Epidermal melanocyte (primary cell): ENCODE results near the gene ICE1.
"Not testable (repeated sequence)": the region's sequence is repeated elsewhere in the genome, so short reads cannot be mapped to it uniquely, and the experiment has no call there.

Experiments
- DNase-seq: peaks from one replicate; pipeline ENCODE4 v3.0.0; 2011; ENCODE audit warnings: low spot score; ENCODE audit not compliant: insufficient read length

ICE1 gene

DNA sequence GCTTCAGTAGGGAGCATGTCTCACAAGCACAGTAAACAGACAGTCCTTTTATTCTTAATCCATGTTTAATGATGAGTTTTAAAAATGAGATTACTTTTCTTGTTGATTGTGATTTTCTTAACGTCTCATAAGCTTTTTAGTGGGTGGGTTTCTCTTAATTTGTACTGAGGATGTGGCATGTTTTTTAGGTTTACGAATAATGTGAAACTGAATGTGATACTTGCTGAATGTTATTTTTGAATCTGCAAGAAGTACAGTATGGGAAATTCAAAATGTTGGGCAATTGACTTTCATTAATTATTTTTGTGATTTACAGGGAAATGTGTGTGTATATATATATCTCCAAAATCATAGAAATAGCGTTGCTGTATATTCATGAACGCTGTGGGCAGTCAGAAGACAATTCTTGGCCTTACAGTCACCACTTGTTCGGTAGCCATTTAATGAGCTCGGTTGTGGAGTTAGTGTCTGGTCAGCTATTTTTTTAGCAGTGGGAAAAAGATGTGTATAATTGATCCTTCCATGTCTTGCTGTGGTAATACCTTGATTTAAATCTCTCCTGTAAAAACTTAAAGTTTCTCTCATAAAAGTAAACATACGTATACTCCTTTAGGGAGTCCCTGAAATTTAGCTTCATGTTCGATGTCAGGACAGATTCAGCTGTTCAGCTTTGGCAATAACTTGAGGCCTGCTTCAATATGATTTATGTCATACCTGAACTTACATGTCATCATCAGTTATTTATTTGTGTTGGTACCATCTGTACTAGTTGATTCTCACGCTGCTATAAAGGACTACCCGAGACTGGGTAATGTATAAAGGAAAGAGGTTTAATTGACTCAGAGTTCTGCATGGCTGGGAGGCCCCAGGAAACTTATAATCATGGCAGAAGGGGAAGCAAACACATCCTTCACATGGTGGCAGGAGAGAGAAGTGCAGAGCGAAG, 15.0 kb downstream of the ICE1 start:
- DNase-seq, result no peak

DNA sequence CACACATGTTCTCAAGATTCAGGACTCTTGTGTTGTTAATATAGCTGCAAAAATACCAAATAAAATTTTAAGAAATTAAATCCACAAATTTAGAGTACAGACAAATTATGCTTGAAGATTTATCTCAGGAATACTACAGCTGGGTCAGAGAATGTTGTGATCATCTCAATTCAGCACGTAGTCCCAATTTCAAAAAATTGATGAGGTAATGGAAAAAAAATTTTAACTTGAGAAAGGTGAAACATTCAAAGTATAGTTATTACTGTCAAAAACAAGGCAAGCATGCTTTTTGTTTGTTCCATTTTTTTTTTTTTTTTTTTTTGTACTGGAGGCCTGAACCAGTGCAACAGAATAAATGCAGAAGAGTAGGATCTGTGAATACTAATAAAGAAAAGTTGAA, 29.4 kb downstream of the ICE1 start:
- no peak for DNase-seq

DNA sequence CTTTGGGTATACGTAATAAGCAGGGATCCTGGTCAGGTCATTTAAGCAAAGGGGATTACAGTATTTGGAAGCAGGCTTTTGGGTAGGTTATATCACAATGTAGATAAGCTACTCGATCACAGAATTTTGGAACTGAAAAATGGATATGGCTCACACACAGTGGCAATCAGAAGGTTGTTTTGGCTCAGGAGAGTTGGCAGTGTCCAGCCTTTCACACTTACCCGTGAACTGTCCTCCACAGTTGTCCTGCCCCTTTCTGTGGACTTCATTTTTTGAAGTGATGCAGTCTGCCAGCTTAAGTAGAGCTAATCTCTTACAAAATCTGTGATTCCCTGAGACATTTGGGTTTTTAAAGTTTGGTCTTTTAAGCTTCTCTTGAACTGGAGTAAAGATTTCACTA, 30.7 kb downstream of the ICE1 start:
- DNase-seq, result no peak

DNA sequence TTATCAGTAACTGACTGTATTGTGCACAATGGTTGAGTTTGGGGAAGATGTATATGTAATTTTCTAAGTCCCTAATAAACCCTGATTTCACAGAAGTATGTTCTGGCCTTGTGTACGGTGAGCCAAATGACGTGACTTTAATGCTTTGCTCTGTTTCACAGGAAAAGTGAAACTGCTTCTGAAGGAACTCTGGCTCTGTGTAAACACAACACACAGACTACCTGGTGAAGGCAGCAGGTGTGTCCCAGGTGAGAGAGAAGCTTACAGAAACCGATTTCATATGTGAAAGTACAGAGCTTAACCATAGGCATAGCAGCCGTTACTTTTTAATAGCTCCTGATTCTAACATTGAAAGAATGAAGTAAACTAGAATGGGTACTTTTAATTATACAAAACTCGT, 31.9 kb downstream of the ICE1 start:
- no peak for DNase-seq

DNA sequence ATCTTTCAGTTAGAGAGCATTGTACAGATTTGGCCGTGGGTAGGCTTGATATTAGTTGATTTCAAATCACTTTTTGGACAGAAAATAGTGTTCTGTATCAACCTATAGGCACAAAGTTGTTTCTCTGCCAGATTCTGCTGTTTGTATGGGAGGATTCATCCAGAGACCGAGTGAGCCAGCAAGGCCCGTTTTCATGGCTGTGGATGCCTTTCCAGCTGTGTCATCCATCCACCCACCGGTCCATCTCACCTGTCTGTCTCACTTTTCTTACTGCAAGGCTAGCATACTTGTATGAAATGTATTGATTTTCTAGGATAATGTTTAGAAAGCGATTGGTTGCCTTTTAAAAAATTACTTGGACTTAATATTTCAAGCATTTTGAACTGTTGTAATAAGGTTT, 34.4 kb downstream of the ICE1 start:
- no peak for DNase-seq

DNA sequence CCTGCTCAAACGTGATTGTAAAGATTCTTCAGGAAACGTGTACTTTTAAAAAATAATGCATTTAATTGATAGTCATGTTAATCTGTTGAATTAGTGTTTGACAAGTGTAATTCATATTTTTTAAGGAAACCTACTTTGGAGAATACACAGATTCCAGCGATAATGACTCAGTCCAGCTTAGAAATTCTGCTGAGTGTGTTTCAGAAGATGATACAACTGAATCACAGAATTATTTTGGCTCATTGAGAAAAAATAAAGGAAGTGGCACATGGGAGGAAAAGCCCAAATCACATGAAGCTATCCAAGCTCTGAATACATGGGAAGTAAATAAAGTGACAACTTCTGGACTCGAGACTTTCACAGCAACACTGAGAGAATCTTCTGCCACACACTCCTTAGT, 37.8 kb downstream of the ICE1 start:
- DNase-seq, result no peak

DNA sequence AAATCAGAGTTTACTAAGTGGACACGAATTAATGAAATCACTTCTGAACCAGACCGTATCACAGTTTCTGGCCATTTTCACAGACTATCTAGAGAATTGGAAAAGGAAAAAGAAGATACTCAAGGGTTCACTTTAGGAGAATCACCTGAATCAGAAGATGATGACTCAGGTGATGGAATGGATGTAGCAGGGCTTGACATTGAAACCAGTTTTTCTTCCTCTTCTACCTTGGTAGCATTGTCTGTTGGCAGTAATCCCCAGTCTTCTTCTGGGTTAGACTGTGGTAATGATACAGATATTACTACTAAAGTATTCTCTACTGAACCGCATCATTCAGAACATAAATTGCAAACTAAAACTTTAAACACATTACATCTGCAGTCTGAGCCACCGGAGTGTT, 38.5 kb downstream of the ICE1 start:
- no peak for DNase-seq

DNA sequence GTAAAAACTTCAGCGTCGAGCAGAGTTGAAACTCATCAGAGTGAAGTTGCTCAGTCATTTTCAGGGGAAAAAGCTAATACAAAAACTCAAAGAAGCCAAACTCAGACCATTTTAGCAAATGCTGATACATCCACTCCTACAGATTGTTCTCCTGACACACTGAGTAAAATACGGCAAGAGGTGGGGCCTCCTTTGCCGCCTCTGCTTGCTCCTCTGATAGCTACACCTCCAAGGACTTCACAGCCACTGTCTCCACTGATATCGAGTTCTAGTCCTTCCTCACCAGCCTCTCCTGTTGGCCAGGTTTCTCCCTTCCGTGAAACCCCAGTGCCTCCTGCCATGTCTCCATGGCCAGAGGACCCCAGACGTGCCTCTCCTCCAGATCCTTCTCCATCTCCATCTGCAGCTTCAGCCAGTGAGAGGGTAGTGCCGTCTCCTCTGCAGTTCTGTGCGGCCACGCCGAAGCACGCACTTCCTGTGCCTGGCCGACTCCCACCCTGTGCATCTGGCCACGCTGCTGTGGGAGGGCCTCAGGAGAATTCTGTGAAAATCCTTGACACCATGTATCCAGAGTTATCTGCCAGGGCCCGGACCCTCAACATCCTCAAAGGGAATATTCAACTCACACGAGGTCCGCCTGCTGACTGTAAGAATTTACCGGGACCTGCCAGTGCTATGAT, 41.7 kb downstream of the ICE1 start:
- no peak for DNase-seq

DNA sequence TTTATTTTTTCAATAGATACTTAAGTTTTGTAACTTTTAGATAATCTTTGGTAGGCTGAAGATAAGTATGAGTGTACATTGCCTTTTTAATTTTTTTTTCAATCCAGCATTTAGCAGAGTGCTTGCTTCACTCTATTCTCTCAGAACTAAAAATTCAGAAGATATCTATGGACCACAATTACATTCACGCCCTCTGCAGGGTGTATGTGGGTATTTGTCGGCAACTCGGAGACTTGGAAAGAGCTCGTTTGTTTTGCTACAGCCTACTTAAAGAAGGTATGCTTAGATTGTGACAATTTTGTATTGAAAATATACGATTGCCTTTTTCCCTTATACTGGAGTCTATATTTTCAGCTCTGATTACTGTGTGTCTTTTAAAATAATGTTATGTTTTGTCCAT, 43.8 kb downstream of the ICE1 start:
- DNase-seq, result no peak

DNA sequence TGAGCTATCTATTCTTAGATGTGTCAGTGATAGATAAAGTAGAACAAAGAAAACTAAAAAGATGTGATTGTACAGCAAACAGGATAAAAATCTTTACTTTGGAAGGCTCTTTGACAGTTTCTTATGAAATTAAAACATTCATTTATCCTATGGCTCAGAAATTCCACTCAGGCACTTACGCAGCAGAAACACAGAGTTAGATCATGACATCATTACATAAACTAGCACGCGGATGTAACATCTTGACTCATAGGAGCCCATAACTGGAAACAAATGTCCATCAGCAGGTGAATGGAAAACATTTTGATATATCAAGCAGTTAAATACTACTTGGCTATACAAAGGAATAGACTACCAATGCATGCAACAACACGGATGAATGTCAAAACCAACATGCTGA, 45.3 kb downstream of the ICE1 start:
- DNase-seq, result no peak

DNA sequence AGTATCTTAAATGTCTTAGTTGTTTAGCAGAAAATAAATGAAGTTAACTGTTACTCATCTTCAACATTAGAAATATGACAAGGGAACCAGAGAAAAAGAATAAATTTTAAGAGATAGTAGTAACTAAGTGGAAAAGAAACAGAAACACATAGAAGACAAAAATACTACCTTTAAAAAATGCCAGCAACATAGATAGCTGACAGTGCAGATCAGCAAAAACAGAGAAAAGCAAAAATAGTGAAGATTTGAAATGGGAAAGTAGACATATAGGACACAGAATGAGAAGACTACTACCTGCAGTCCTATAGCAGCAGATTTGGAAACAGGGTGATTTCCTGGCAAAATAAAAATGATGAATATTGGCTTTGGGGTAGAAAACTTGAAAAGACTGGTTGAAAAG, 48.5 kb downstream of the ICE1 start:
- DNase-seq, result no peak

DNA sequence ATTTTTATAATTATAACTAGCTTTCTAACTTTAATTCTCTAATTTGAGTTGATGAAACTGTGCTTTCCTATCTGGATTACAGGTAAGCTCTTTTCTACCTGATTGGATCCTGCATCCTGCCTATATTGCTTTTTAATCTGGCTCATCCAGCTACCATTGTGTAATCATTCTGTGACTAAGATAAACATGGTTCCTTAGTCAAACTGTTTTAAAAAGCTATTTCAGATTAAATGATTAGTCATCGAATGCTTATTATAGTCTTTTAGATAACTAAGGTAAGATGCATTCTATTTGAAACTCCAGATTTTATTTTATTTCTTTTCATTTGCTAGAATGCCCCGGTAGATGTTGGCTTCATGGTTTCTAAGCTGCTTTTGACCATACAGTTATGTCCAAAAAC, 50.7 kb downstream of the ICE1 start:
- DNase-seq, result no peak

DNA sequence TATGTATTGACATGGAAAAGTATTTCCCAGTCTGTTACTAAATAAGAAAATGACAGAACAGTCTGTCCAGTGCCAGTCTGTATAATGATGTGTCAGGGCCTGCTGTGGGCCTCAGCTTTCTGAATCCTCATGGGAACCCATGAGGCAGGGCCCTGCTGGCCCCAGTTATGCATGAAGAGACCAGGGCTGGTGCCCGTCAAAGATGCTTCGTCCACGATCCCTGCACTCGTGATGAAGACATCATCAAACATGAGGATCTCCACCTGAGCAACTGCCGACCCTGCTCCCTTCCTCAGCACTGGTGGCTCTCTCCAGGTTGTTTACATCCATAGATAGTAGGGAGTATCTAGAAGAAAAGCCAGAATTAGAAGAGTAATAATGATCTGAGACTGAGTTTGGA, 52.5 kb downstream of the ICE1 start:
- DNase-seq, result no peak

DNA sequence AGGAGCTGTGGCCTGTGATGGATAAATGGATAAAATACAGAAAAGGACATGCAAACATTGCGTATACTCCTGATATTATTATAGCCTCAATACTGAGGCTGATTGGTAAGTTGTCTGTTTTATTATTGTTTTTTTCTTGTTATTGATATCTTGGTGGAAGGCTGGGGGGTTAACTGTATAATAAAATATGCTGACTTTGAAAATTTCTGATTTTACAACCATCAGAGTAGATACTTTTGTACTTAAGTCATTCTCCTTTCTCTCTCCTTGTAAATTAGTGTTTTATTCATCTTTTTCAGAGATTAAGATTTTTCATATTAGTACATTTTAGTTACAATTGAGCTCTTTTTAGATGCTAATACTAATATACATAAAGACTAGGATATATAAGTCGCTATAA, 53.5 kb downstream of the ICE1 start:
- DNase-seq, result no peak

DNA sequence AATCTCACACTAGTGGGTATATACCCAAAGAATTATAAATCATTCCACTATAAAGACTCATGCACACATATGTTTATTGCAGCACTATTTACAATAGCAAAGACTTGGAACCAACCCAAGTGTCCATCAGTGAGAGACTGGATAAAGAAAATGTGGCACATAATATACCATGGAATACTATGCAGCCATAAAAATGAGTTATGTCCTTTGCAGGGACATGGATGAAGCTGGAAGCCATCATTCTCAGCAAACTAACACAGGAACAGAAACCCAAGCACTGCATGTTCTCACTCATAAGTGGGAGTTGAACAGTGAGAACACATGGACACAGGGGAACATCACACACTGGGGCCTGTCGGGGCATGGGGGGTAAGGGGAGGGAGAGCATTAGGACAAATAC, 57.1 kb downstream of the ICE1 start:
- not testable (repeated sequence) for DNase-seq

DNA sequence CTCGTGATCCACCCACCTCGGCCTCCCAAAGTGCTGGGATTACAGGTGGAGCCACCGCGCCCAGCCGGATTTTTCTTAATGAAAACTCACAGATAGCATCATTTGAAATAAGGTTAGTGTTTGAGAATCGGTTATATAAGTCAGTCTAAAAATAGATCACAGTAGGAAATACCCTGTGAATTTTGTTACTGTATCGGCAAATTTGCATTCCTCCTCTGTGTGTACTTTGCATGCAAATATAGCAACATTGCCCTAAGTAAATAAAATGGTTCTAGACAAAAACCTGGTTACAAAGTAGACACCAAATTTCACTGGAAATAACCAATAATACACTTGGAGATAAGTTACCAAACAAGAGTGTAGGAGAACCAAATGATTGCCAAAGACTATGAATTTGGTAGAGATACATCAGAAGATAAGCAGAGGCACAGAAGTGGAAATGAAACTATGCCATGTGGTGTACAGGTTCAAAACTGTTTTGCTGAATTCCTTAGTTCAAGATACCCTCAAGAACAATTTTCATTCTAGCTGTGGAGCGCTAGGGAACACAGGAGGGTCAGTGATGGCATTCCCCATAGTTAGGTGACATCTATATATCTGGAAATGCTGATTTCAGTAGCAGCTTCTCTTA, 58.1 kb downstream of the ICE1 start:
- no peak for DNase-seq

DNA sequence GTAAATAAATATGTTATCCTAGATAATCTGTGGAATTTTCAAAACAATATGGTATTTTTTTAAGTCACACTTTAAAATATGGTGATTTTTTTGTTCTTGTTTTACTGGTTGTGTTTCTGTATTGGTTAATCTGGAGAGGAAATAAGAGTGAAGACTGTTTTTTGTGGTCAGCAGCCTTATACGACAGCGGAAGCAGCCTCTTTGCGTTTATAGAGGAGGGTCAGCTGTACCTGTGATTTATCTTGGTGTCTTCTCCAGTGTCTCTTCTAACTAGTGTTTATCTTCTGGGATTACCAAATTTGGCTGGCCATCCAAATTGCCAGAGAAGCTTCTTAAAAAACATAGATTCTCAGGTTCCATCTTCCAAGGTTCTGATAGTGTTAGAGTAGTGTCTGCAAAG, 58.7 kb downstream of the ICE1 start:
- DNase-seq, result no peak

DNA sequence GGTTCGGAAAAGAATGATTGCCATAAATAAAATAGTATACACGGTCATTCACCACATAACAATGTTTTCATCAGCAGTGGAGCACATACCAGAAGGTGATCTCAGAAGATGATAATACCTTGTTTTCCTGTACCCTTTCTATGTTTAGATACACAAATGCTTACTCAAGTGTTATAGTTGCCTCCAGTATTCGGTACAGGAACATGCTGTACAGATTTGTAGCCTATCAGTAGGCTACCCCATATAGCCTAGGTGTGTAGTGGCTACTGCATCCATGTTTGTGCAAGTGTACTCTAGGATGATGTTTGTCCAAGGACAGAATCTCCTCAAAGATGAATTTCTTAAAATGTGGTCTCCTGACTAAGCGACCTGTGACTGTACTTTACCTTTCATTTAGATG, 59.2 kb downstream of the ICE1 start:
- DNase-seq, result no peak

DNA sequence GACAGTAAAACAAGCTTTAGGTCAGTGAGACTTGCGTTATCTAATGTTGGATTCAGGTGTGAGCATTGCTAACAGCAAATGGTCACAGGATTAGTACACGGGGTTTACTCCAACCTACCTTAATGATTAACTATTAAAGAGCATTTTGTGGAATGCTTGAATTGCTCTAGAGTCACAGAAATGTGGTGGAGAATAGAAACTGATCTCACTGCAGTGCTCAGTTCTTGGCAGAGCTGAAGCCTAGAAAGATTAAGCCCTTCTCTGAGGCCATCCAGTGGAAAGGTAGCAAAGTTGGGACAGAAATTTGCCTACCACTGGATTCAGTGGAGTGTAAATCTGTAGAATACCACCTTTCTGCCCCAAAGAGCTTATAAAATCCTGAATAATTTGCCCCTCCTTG, 60.9 kb downstream of the ICE1 start:
- DNase-seq, result no peak

DNA sequence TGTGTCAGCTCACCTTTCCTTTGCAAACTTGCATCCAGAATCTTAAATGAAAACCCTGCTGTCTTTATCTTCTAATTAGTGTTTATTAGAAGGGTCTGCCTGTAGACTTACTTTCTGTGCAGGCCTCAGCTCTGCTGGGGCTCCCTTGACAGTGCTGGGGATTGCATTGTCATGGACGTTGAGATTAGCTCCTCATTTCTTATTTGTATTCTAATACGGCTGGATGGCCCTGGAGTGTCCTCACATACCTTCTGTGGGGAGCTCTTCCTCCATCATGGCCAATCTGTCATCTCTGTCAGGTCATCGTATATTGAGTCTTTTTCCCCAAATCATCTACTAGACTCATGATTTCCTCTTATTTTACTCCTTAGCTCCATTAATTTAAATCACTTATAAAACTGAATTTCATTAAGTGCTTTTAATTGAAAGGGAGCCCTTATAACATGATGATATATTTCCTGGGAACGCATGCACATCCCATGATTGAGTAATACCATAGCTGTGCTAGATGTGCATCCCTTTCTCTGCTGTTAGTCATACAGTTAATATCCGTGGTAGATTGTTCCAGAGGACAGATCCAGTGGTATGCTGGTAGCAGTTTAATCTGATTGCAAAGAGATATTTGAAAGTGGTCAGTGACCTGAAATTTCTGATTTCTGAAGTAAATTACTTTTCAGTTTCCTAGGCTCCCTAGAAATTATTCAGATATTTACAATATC, 61.6 kb downstream of the ICE1 start:
- DNase-seq, result no peak

DNA sequence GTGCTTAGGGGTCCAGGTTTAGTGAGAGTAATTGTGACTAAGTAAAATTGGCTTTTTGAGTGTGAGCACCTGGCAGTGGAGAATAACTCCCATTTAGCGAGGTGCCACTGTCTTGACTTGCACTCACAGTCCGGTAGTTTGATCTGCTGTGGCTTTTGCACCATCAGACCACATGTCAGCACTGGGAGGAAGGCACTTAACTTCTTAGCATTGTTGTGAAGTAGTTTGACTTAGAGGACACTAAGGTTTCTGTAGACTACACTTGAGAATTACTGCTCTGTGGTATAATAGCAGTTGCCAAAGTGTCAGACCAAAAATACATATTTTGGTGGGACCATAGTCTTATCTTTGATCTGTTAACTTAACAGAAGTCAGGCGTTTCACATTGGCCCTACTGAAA, 63.6 kb downstream of the ICE1 start:
- no peak for DNase-seq
